CD4-positive, alpha-beta T cell treated with Interleukin-12 subunit alpha and Interleukin-12 subunit beta, for 1 hour (primary cell): ENCODE data around the gene WWOX.

ENCODE experiments used
- DNase-seq: peaks from one replicate; pipeline ENCODE4 v3.0.0-alpha.2; 2020

The WWOX gene

DNA sequence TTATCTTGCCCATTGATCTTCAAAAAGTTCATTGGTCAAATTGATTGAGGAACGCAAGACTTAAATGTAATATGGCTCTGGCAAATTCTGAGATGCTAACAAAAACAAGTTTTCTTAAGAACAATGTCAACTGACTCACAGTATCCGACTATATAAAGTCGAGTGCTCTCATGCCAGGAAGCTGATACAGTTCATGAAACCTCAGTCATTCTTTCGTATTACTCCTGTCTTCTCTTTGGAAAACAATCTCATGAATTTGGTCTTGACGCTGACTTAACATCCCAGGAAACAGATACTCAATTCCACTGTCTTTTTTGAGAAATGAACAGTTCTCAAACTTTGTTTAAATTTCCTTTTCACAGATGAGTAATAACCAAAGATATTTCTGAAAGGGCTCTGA lies 796.2 kb downstream of the WWOX start:
- DNase-seq, result no peak

- DNase-seq, result peak; percentile 64
These were observed 796.8 kb downstream of the WWOX start for GRCh38 chr16:78896280-78896679.

- no peak for DNase-seq
These were observed 797.8 kb downstream of the WWOX start for GRCh38 chr16:78897299-78897698.

DNA sequence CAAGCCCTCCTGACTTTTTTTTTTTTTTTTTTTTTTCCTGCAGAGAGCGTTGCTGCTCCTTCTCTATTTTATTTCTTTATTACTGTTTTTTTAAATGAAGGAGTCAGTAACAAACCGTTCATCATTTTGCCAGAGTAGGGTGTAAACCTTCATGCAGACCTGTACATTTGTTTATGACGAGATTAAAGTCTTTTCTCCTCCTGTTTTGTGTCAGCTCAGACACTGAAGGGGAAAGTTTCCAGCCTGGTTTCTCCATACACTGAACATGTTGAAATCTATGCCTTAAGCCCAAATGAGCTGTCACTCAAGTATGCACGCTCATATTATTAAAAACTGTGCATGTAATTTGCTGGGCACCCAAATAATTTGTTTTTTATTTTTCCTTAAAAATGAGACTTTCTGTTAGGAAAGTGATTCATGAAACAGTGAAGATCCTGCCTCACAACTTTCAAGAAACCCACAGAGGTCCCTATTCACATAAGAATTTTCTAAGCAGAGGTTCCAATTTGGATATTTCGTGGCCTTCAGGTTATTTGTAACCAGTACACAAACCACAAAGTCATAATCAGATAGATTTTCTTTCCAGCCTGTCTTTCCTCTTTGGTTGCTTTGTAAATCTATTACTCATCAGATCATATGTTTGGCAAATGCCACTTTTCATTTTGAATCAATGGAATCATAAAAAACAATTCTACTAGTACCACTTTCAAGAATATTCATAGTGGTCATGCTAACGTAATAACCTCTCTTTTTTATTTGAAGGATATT lies 800.8 kb downstream of the WWOX start:
- DNase-seq, result no peak

DNA sequence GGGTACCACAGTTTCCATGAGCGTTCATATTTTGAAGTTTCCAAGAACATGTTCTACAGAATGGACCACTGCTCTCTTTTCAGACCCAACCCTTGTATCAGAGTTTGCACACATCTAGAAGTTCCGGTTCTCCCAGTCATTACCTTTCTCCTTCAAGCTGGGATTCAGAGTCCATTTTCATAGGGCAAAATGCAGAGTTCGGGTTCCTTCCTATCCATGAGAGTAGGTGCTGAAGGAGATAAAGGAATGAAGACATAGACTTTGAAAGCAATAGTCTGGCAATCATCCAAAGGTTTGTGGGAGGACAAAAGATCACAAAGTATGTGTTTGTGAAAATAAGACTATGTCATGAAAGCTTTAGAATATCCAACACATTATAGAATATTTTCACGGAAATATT lies 801.5 kb downstream of the WWOX start:
- no peak for DNase-seq

DNA sequence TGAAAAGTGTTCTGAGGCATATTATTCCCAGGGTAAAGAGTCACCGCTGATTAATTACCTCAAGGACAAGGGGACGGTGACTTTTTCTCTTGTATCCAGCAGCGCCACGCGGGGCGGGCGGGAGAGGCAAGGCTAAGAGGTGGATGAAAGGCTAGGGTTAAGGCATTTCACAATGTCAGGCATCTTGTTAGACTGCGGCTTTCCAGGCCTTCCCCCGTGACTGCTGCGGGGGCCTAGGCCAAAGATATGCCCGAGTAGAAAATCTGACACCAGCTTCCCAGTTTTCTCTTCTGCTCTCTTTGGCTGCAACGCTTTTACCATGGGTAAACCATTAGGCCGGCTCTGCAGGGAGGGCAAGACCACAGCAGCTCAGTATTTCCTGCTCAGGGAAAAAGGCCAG lies 802.9 kb downstream of the WWOX start:
- no peak for DNase-seq

DNA sequence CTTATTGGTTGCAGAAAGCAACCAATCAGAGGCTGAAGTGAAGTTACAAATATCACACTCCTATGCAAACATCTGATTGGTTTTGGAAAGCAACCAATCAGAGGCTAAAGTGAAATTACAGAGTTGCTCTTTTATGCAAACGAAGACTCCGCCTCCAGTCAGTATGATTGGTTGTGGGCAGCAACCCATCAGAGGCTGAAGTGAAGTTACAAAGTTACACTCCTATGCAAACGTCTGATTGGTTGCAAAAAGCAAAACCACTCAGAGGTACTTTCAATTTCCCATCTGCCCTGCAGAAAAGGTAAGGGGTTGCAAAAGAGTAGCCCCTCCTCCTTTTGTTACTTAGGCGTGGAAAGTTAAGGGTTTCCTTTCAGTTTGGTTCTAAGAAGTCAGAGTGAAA lies 803.8 kb downstream of the WWOX start:
- DNase-seq, result no peak

DNA sequence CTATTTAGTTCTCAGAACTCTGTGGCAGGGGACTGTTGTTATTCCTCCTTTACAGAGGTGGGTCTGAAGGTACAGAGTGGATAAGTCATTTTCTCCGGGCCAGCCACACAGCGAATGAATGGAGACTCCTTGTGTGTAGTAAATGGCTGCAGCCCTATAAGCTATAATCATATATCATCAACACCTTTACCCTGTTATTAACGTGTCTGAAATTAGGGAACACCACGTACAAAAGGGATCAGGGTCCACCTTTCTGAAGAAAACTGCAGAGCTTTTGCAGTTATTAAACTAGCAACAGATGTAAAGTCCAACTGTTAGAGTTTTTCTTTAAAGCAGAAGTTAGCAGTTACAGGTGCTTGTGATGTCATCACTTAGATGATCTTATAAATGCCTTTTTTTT lies 804.4 kb downstream of the WWOX start:
- no peak for DNase-seq

- no peak for DNase-seq
These were observed 806.7 kb downstream of the WWOX start for GRCh38 chr16:78906135-78906534.

DNA sequence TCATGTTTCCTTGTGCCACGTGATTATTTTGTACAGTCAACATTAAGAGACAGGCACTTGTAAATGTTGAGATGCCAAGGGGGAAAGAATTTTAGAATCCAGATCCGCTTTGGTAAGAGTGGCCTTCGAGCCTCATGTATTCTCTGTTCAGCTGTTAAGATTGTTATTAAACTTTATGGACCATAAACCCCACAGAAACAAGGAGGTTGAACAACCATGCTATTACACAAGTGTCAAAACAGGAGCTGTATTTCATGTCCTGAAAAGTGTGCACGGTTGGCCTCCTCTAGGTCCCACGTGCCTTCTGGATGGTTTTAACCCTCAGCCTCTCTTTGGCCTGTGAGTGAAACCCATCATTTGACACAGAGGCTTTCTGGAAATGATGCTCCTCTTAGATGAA lies 809.8 kb downstream of the WWOX start:
- DNase-seq, result no peak

DNA sequence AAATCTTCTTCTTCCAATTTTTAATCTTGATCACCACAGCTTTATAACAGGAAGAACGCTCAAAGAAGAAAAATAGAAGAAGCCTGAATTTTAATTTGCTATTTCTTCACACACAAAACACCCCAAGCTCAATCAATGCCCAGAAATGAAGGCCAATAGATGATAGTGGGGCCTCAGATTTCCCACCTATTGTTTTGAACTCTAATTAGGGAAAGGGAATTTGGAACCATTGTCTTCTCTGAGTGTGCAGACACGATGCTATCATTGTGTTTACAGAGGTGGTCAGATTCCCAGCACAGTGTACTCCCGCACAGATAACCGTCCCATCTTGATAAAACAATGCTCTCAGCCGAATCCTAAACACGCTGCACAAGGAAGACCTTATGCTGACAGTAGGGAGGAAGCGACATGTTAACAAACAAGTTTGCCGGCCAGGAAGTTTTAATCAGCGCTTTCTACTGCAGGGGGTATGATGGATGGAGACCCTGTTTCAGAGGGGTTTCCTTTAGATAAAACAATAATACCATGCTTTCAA lies 816.4 kb downstream of the WWOX start:
- DNase-seq, result no peak

- no peak for DNase-seq
These were observed 817.6 kb downstream of the WWOX start for GRCh38 chr16:78916928-78917545.

- DNase-seq, result no peak
These were observed 819.4 kb downstream of the WWOX start for GRCh38 chr16:78918805-78919305.

DNA sequence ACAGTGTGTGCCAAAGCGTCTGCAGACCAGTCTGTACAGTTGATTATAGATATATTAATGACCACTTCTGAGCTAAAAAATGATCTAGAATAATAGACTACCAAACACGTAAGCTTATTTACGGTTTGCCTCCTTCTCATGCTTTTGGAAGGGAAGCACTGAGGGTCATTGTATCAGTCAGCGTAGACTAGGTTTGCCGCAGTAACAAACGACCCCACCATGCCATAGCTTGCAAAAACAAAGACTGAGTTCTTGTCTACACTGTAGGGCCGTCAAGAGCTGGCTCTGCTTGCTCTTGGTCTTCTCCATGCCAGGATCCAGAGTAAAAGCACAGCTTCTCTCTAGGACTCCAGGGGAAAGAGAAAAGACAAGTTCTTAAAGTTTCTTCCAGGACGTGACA lies 820.4 kb downstream of the WWOX start:
- DNase-seq, result no peak

GRCh38 chr16:78920621-78921020 lies 821.2 kb downstream of the WWOX start:
- DNase-seq, result no peak

GRCh38 chr16:78925083-78925767 lies 825.8 kb downstream of the WWOX start:
- DNase-seq, result peak; percentile 45

GRCh38 chr16:78926723-78927210 lies 827.3 kb downstream of the WWOX start:
- no peak for DNase-seq

DNA sequence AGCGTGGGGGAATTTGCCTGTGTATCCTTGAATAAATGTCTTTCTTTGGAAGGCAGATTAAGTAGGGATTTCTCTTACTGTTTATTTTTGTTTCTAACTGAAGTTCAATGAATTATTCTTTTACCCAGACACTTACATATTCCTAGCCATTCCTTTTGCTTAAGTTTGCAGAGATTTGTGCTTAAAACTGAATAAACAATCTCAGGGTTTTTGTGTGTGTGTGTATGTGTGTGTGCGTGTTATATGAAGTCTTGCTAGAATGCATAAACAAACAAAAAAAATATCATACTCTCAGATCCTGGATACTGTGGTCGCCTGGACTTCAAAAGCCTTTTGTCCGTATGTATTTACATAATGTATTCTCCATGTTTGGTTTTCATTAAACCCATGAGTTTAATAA lies 828.3 kb downstream of the WWOX start:
- DNase-seq, result no peak

GRCh38 chr16:78929841-78930240 lies 830.4 kb downstream of the WWOX start:
- no peak for DNase-seq

GRCh38 chr16:78930561-78930960 lies 831.1 kb downstream of the WWOX start:
- DNase-seq, result no peak

DNA sequence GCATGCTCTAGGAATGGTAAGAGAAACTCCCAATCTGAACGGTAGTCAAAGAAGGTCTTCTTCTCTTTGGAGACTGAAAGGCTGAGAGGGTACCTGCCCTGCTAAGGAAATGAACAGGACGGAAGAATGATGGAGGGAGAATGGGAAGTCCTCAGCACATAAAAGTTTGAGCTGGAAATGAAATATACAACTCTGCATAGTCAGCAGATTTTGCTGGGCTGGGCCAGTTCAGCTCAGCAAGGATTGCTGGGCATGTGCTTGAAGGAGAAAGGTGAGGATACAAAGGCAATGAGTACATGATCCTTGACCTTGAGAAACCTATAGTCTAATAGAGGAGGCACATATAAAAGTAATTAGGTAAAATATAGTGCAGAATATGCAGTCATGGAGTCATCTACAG lies 831.8 kb downstream of the WWOX start:
- DNase-seq, result no peak

DNA sequence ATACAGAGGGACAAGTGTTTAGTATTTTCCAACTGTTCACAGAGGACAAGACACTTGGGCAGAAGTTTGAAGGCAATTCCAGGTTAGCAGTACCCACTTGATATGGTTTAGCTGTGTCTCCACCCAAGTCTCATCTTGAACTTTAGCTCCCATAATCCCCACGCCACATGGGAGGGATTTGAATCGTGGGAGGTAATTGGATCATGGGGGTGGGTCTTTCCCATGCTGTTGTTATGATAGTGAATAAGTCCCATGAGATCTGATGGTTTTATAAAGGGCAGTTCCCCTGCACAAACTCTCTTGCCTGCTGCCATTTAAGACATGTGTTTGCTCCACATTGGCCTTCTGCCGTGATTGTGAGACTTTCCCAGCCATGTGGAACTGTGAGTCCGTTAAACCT lies 832.2 kb downstream of the WWOX start:
- DNase-seq, result no peak

DNA sequence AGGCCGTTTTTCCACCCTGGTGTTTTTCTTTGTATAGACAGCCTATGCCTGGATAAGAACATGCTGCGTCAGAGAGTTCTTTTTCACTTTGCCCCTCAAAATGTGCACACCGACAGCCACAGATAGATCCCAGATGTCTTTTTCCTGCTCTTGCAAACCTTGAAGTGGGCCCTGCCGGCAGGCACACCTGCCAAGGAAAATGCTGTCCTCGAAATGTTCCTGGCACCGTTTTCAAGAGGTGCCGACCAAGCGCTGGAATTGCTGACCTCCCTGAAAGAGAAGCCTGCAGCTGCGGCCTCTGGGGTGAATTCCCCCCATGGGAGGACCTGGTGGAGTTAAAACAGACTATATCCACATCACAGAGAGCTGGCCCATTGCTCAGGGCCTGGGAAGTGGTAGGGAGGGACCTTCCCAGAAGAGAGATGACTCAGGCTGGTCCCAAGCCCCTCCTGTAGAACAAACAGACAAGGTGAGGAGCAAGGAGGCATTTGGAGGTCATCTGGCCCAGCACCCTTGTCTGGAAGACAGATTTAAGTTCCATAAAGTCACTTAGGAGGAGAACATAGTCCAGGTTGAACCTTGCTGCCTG lies 833.0 kb downstream of the WWOX start:
- DNase-seq, result no peak
